ENCODE data around the gene ZNF609.

- no peak for TF ChIP-seq CTCF (IDR thresholded peaks at IDR 0.05)
- no peak for TF ChIP-seq POLR2A (IDR thresholded peaks at IDR 0.05)
Observed at GRCh38 chr15:64703632-64703959, 243.2 kb downstream of the ZNF609 start.
